Activated CD8-positive, alpha-beta memory T cell treated with anti-CD3 and anti-CD28 coated beads for 1 hour (primary cell): ENCODE results near the gene AQP5.

Experiments used
- DNase-seq, 2 donors: peaks; one replicate each; pipeline ENCODE4 v3.0.0-alpha.2; 2020; ENCODE audit warnings: low read depth in 1 of 2; ENCODE audit errors: extremely low read depth in 1 of 2

AQP5 gene

GRCh38 chr12:49949866-49950265 is 11.8 kb upstream of the AQP5 start:
- no peak for DNase-seq

GRCh38 chr12:49950273-49951251 is 11.1 kb upstream of the AQP5 start, which contains the start of gene AQP2:
Gene AQP2 (plus strand): TSS chr12:49950737. CDS start chr12:49950831, 94 bp downstream.
- no peak for DNase-seq

GRCh38 chr12:49951411-49952240 is 10.0 kb upstream of the AQP5 start:
- DNase-seq: no peak

GRCh38 chr12:49952391-49953055 is 9.1 kb upstream of the AQP5 start:
- DNase-seq: no peak

GRCh38 chr12:49953151-49953550 is 8.5 kb upstream of the AQP5 start:
- no peak for DNase-seq

GRCh38 chr12:49953961-49954846 is 7.5 kb upstream of the AQP5 start:
- no peak for DNase-seq

- DNase-seq: no peak
These were observed 6.5 kb upstream of the AQP5 start for GRCh38 chr12:49954863-49955830.

- DNase-seq: no peak
These were observed 5.6 kb upstream of the AQP5 start for GRCh38 chr12:49955899-49956662.

- DNase-seq: no peak
These were observed 4.8 kb upstream of the AQP5 start for GRCh38 chr12:49956663-49957569.

GRCh38 chr12:49957570-49957967 is 4.1 kb upstream of the AQP5 start:
- no peak for DNase-seq

GRCh38 chr12:49959685-49960473 is 1.8 kb upstream of the AQP5 start:
- no peak for DNase-seq

- no peak for DNase-seq
These were observed 1.1 kb upstream of the AQP5 start for GRCh38 chr12:49960474-49961110.

- no peak for DNase-seq
These were observed 507 bp downstream of the AQP5 start for GRCh38 chr12:49961993-49962764.

GRCh38 chr12:49962861-49963765 is 1.4 kb downstream of the AQP5 start:
- no peak for DNase-seq
